ENCODE measurements around the gene POMGNT2.

Gene POMGNT2

DNA sequence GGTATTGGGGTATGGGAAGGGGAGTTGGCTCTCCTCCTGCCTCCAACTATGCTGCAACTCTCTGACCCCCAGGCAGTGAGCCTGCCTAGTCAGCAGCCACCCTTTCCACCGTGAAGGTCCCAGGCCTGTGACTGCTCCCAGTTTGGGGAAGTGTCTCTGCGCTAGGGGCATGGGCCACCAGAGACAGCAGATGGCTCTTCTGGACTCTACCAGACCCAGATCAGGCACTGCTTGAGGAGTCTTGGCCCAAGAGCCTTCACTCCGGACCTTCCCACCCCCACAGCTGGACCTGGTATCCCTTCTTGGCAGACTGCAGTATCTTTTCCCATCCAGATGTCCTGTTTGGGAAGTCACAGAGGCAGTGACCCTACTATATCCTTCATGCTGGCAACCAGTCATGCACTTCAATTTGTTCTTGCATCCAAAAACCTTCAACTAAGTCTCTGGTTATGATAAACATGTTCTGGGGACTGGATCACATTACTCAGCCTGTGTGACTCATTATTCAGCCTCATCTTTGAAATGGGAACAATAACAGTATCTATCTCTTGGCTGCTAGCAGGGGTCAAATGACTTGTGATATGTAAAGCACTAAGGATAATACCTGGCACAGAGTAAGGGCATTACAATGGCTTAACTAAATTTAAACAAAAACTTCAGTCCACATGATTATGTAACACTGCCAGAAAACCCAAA is 62.7 kb downstream of the POMGNT2 start:
- in situ Hi-C loops (cut with HindIII; ENCODE audit: low pct_unique_long_range_greater_than_20kb, low sequenced_read_pairs) = no loop called here
- no peak for TF ChIP-seq JUND (IDR thresholded peaks at IDR 0.05; ENCODE audit: low read depth)
- DNase-seq (ENCODE audit: low read depth in 1 of 2, low spot score in 1 of 2) = no peak

DNA sequence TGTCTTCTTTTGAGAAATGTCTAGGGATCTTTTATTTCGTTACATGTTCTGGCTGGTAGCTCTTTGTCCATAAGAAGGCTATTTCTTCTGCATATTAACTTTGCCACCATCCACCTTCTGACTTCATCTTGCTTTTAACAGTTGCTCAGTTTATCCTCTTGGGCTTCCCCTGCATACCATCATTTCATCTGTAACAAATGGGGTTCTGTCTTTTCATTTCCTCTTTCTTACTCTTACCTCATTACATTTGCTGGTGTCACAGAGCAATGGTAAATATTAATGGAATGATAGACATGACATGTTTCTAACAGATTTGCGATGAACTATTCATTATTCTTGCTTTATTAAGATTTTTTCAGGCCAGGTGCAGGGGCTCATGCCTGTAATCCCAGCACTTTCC is 64.4 kb downstream of the POMGNT2 start:
- no peak for TF ChIP-seq JUND (IDR thresholded peaks at IDR 0.05; ENCODE audit: low read depth)
- DNase-seq (ENCODE audit: low read depth in 1 of 2, low spot score in 1 of 2) = no peak
- in situ Hi-C loops (cut with HindIII; ENCODE audit: low pct_unique_long_range_greater_than_20kb, low sequenced_read_pairs) = no loop called here

DNA sequence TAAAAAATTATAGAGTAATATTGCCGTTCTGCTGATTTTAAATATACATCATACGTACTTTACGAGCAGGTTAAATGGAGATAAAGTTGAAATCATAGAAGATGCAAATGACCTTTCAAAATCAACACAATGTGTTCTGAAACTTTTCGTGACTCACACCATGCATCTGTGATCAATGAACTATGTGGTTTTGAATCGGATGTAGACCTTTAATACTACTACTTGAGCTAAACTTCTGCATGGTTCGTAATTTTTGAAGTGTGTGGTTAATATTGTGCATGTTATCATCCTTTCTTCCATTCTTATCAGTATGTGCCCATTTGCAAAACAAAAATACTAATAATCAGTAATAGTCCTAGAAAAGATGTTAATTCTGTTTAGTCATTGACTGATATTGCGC is 67.9 kb downstream of the POMGNT2 start:
- no peak for TF ChIP-seq JUND (IDR thresholded peaks at IDR 0.05; ENCODE audit: low read depth)
- no peak for DNase-seq (ENCODE audit: low read depth in 1 of 2, low spot score in 1 of 2)
- in situ Hi-C loops (cut with HindIII; ENCODE audit: low pct_unique_long_range_greater_than_20kb, low sequenced_read_pairs) = no loop called here

DNA sequence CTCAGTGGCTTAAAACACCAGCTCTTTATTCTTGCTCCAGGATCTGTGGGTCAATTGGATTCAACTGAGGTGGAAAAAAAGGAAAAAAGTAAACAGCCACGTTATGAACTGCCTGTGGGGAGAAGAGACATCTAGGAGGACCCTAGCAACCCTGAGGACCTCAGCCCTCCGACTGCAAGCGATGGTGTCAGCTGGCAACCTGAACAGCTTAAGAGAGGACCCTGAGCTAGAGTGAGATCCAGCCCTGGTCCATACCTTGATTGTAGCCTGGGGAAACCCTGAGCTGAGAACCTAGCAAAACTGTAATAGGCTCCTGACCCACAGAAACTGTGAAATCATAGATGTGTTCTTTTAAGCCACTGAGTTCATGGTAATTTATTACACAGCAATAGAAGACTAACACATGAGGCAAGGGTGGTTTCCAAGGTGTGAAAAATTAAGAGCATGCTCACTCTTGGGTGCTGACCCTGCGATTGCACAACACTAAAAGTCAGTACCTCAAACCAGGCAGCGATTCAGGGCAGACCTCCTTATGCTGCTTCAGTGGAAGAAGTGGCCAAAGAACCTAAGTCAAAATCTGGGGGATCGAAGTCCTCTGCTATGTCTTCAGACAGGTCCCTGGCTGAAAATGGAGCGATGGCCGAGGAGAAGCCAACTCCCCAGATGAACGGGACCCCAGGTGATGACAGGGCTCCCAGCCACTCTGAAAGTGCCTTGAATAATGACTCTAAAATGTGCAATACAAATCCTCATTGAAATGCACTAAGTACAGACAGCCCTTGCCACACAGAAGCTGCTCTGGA is 69.1 kb downstream of the POMGNT2 start:
- DNase-seq (ENCODE audit: low read depth in 1 of 2, low spot score in 1 of 2) = no peak
- in situ Hi-C loops (cut with HindIII; ENCODE audit: low pct_unique_long_range_greater_than_20kb, low sequenced_read_pairs) = no loop called here
- no peak for TF ChIP-seq JUND (IDR thresholded peaks at IDR 0.05; ENCODE audit: low read depth)

DNA sequence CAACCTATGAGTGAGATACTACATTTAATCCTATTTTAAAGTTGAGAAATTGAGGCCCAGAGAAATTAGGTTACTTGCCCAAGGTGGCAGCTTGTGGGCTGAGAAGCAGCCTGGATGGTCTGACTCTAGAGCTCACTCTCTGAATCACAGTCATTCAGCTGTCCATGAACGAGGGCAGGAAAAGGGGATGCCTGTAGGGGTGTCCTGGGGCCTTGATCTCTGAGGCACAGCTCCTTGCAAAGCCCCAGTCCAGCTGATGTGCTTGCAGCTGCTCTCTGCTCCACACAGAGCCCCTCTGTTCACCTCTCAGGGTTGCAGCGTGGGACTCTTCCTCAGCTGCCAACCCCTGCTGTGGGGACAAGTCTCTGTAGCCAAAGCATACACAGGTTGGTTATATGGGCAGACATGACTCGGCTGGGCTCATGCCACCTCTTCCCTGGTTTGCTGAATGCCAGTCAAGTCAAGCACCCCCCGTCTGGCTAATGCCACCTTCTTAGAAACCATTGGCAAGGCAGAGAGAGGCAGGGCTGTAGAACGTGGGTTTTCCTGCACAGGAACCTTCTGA is 70.0 kb downstream of the POMGNT2 start:
- no peak for DNase-seq (ENCODE audit: low read depth in 1 of 2, low spot score in 1 of 2)
- no peak for TF ChIP-seq JUND (IDR thresholded peaks at IDR 0.05; ENCODE audit: low read depth)
- in situ Hi-C loops (cut with HindIII; ENCODE audit: low pct_unique_long_range_greater_than_20kb, low sequenced_read_pairs) = no loop called here

DNA sequence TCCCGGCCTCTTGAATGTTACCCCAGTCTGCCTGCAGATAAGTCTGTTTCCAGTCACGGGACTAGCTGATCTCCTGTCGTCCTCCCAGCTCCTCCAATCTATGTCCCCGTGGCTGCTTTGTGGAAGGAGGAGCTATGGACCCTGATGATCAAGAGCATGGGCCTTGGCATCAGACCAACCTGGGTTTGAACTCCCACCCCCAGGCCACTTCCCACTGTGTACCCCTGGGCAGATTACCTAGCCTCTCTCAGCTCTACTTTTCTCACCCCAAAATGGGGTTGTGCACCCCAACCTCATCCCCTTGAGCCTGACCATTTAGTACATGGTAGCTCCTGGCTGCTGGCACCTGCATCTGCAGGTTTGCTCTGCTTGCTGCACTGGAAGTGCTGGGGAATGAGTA is 71.0 kb downstream of the POMGNT2 start:
- no peak for TF ChIP-seq JUND (IDR thresholded peaks at IDR 0.05; ENCODE audit: low read depth)
- in situ Hi-C loops (cut with HindIII; ENCODE audit: low pct_unique_long_range_greater_than_20kb, low sequenced_read_pairs) = no loop called here
- DNase-seq (ENCODE audit: low read depth in 1 of 2, low spot score in 1 of 2) = no peak

DNA sequence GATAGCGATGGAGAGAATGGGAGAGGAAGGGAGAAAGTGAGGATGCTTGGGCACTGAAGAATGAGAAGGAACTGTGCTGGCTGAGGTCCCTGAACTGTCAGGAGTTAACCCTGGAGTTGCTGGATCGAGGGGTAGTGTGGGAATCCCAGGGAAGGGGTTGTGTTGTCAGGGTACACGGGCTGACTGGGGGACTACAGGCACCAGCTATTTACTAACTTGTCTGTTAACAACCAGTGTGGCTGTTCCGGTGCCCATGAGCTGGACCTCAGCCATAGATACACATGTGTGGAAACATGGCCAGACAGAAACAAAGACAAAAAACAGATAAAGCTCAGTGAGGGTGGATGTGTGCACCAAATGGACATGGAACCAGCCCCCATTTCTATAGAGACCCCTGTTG is 71.7 kb downstream of the POMGNT2 start:
- in situ Hi-C loops (cut with HindIII; ENCODE audit: low pct_unique_long_range_greater_than_20kb, low sequenced_read_pairs) = no loop called here
- TF ChIP-seq JUND (IDR thresholded peaks at IDR 0.05; ENCODE audit: low read depth) = no peak
- no peak for DNase-seq (ENCODE audit: low read depth in 1 of 2, low spot score in 1 of 2)

DNA sequence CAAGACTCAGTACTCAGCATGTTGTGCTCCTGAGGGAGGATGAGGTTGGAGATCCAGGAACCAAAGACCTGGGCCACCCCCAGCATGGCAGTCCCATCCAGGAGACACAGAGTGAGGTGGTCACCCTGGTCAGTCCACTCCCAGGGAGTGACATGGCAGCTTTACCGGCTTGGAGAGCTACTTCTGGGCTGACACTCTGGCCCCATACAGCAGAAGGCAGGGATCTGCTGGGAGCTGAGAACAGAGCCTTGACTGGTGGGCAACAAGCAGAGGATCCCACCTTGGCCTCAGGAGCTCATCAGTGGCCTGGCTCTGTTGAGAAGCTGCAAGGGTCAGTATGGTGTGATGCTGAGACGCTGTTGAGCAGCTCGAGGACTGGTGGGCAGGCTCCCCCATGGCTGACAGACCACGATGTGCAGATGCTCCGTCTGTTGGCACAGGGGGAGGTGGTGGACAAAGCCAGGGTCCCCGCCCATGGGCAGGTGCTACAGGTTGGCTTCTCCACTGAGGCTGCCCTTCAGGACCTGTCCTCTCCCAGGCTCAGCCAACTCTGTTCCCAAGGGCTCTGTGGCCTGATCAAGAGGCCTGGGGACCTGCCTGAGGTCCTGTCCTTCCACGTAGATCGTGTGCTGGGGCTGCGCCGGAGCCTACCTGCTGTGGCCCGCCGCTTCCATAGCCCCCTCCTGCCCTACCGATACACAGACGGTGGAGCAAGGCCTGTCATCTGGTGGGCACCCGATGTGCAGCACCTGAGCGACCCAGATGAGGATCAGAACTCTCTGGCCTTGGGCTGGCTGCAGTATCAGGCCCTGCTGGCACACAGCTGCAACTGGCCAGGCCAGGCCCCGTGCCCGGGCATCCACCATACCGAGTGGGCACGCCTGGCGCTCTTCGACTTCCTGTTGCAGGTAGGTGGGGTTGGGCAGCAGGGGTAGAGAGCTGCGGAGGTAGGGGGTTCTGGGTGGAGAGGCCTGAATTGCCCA is 72.9 kb downstream of the POMGNT2 start:
- TF ChIP-seq JUND (IDR thresholded peaks at IDR 0.05; ENCODE audit: low read depth) = no peak
- DNase-seq (ENCODE audit: low read depth in 1 of 2, low spot score in 1 of 2) = no peak
- in situ Hi-C loops (cut with HindIII; ENCODE audit: low pct_unique_long_range_greater_than_20kb, low sequenced_read_pairs) = no loop called here

DNA sequence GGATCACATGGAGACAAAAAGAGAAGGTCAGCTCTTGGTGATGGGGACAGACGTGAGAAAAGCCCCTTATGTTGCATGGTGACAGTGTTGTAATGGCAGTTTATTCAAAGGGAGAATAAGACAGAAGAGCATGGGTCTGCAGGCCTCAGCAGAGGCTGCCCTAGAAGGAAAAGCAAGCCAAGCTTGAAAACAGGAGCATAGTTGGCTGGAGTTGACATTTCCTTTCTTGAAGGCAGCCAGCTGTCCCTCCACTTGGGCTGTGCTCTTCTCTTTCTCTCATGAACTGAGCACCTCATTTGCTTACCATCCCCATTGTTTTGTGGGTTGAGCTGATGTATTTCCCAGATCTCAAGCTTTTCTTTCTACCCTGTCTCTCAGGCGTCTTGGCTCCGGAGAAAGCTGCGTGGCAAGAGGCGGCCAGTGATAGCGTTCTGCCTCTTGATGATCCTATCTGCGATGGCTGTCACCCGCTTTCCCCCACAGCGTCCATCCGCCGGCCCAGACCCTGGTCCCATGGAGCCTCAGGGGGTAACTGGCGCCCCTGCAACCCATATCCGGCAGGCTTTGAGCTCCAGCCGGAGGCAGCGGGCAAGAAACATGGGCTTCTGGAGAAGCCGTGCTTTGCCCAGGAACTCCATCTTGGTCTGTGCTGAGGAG is 73.9 kb downstream of the POMGNT2 start:
- TF ChIP-seq JUND (IDR thresholded peaks at IDR 0.05; ENCODE audit: low read depth) = no peak
- in situ Hi-C loops (cut with HindIII; ENCODE audit: low pct_unique_long_range_greater_than_20kb, low sequenced_read_pairs) = no loop called here
- DNase-seq (ENCODE audit: low read depth in 1 of 2, low spot score in 1 of 2) = no peak

DNA sequence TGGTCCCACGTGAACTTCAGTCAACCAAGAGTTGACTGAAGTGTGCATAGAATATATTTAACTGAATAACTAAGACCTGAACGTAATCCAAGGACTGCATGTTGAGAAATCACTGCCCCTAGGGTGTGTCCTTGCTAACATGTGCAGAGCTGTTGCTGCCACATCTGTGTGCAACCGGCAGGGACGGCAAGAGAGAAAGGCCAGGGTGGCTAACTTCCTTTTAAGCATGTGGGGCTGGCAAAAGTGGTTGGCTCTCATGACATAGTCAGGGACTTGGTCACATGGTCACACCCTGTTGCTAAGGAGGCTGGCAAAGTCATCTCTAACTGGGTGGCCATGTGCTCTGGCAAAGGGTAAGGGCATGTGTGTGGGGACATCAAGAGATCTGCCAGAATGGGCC is 74.4 kb downstream of the POMGNT2 start:
- no peak for DNase-seq (ENCODE audit: low read depth in 1 of 2, low spot score in 1 of 2)
- in situ Hi-C loops (cut with HindIII; ENCODE audit: low pct_unique_long_range_greater_than_20kb, low sequenced_read_pairs) = no loop called here
- TF ChIP-seq JUND (IDR thresholded peaks at IDR 0.05; ENCODE audit: low read depth) = no peak

- no peak for DNase-seq (ENCODE audit: low read depth in 1 of 2, low spot score in 1 of 2)
- TF ChIP-seq JUND (IDR thresholded peaks at IDR 0.05; ENCODE audit: low read depth) = no peak
- in situ Hi-C loops (cut with HindIII; ENCODE audit: low pct_unique_long_range_greater_than_20kb, low sequenced_read_pairs) = no loop called here
These were observed 75.5 kb downstream of the POMGNT2 start for GRCh38 chr3:43030162-43030935.

All from T47D (cell line).